Loucy (cell line): Measurements from ENCODE around the gene COLEC11.
"Not testable (repeated sequence)": the region's sequence is repeated elsewhere in the genome, so short reads cannot be mapped to it uniquely, and the experiment has no call there.

Experiments used
- H2AFZ ChIP-seq: fragments of 200-600 bp; sonication (generic); 2 replicates; pipeline ENCODE4 v1.6.0; 2016; ENCODE audit warnings: antibody characterized with exemption, mild to moderate bottlenecking, low read length, moderate library complexity
- H3F3A ChIP-seq: fragments of 200-600 bp; 2 replicates; pipeline ENCODE4 v1.6.0; 2016; ENCODE audit warnings: antibody characterized with exemption, low read depth, mild to moderate bottlenecking
- H3K27me3 ChIP-seq: fragments of 200-600 bp; sonication (generic); 2 replicates; pipeline ENCODE4 v1.6.1; 2014; ENCODE audit warnings: low read length, mild to moderate bottlenecking; ENCODE audit not compliant: insufficient read depth, poor library complexity, severe bottlenecking
- H3K36me3 ChIP-seq: fragments of 200-600 bp; sonication (generic); 2 replicates; pipeline ENCODE4 v1.6.1; 2016; ENCODE audit warnings: low read length; ENCODE audit not compliant: insufficient read depth
- H3K4me1 ChIP-seq: fragments of 200-600 bp; sonication (generic); 2 replicates; pipeline ENCODE4 v1.5.1; 2014; ENCODE audit warnings: low read length, mild to moderate bottlenecking; ENCODE audit not compliant: insufficient read depth, poor library complexity, severe bottlenecking
- H3K4me2 ChIP-seq: fragments of 200-600 bp; sonication (generic); 2 replicates; pipeline ENCODE4 v1.6.0; 2014; ENCODE audit warnings: antibody characterized with exemption, low read length, low read depth, mild to moderate bottlenecking; ENCODE audit not compliant: poor library complexity, severe bottlenecking
- H3K4me3 ChIP-seq: fragments of 200-600 bp; sonication (generic); 2 replicates; pipeline ENCODE4 v1.5.1; 2014; ENCODE audit warnings: low read length, mild to moderate bottlenecking, mixed read lengths; ENCODE audit not compliant: poor library complexity, severe bottlenecking
- H3K79me2 ChIP-seq: fragments of 200-600 bp; sonication (generic); 2 replicates; pipeline ENCODE4 v1.6.1; 2014; ENCODE audit warnings: low read length; ENCODE audit not compliant: insufficient read depth
- H3K9ac ChIP-seq: fragments of 200-600 bp; sonication (generic); 2 replicates; pipeline ENCODE4 v1.6.0; 2014; ENCODE audit warnings: mild to moderate bottlenecking, low read depth, low read length, moderate library complexity; ENCODE audit not compliant: poor library complexity, severe bottlenecking
- H3K9me2 ChIP-seq: fragments of 200-600 bp; sonication (generic); replicated peaks from 2 replicates; pipeline ENCODE4 v1.6.1; 2016; ENCODE audit warnings: low read depth, low read length, mixed read lengths
- H3K9me3 ChIP-seq: fragments of 200-600 bp; sonication (generic); 2 replicates; pipeline ENCODE4 v1.6.1; 2014; ENCODE audit warnings: mild to moderate bottlenecking, antibody characterized with exemption, low read length, low read depth; ENCODE audit not compliant: insufficient read depth
- H4K20me1 ChIP-seq: fragments of 200-600 bp; sonication (generic); 2 replicates; pipeline ENCODE4 v1.6.0; 2014; ENCODE audit warnings: antibody characterized with exemption, low read length, mild to moderate bottlenecking; ENCODE audit not compliant: insufficient read depth, poor library complexity, severe bottlenecking
- CTCF ChIP-seq: fragments of 200-600 bp; sonication (generic); conservative IDR thresholded peaks from 2 replicates; pipeline ENCODE4 v1.5.1; 2014; ENCODE audit warnings: mild to moderate bottlenecking, antibody characterized with exemption, low read length
- EZH2phosphoT487 ChIP-seq: fragments of 200-600 bp; IDR thresholded peaks from 2 replicates; pipeline ENCODE4 v1.6.1; 2018; ENCODE audit warnings: antibody characterized with exemption, mild to moderate bottlenecking, moderate library complexity, borderline replicate concordance

COLEC11 gene

GRCh38 chr2:3617198-3617890 lies 22.4 kb downstream of the COLEC11 start:
- Histone ChIP-seq H3K9me3 (no peaks in the 10 kb centered on the region), H3K27me3 (no peaks in the 10 kb centered on the region), H3K9ac (no peak overlapping the region), H3K4me2 (no peak overlapping the region), H3K4me3 (no peak overlapping the region), H3K79me2 (no peaks in the 10 kb centered on the region), H3K4me1 (no peaks in the 10 kb centered on the region), H3K36me3 (no peaks in the 10 kb centered on the region), H3K9me2 (no peaks in the 10 kb centered on the region), H3F3A (no peaks in the 10 kb centered on the region), H2AFZ (no peak overlapping the region), H4K20me1 (no peaks in the 10 kb centered on the region)
- no peak for TF ChIP-seq CTCF
- TF ChIP-seq EZH2phosphoT487, result no peak

GRCh38 chr2:3618367-3618766 lies 23.5 kb downstream of the COLEC11 start:
- H4K20me1 ChIP-seq, result no peaks in the 10 kb centered on the region
- no peak overlapping the region for H3K4me2 ChIP-seq
- H3K27me3 ChIP-seq, result no peaks in the 10 kb centered on the region
- H3K36me3 ChIP-seq, result no peaks in the 10 kb centered on the region
- H3K4me3 ChIP-seq, result no peak overlapping the region
- no peaks in the 10 kb centered on the region for H3K9me2 ChIP-seq
- H3K79me2 ChIP-seq, result no peaks in the 10 kb centered on the region
- no peak overlapping the region for H2AFZ ChIP-seq
- H3F3A ChIP-seq, result no peaks in the 10 kb centered on the region
- H3K9ac ChIP-seq, result no peak overlapping the region
- H3K4me1 ChIP-seq, result no peaks in the 10 kb centered on the region
- TF ChIP-seq EZH2phosphoT487, result no peak
- no peak for TF ChIP-seq CTCF
- H3K9me3 ChIP-seq, result no peaks in the 10 kb centered on the region

- Histone ChIP-seq H3K9ac (no peak overlapping the region), H3K4me2 (no peak overlapping the region), H3K9me3 (no peaks in the 10 kb centered on the region), H3K4me3 (no peak overlapping the region), H4K20me1 (no peaks in the 10 kb centered on the region), H3K9me2 (no peaks in the 10 kb centered on the region), H3K79me2 (no peaks in the 10 kb centered on the region), H3K36me3 (no peaks in the 10 kb centered on the region), H2AFZ (no peak overlapping the region), H3K27me3 (no peaks in the 10 kb centered on the region), H3F3A (no peaks in the 10 kb centered on the region), H3K4me1 (no peaks in the 10 kb centered on the region)
- TF ChIP-seq EZH2phosphoT487 (no peak), CTCF (no peak)
These were observed 24.1 kb downstream of the COLEC11 start for GRCh38 chr2:3619033-3619432.

- not testable (repeated sequence) for H3K9me3 ChIP-seq, H3K36me3 ChIP-seq, H3K9me2 ChIP-seq, H3F3A ChIP-seq, H3K79me2 ChIP-seq, H3K4me3 ChIP-seq, H2AFZ ChIP-seq, H3K4me1 ChIP-seq, H3K4me2 ChIP-seq, H3K27me3 ChIP-seq, H4K20me1 ChIP-seq, H3K9ac ChIP-seq
These were observed 24.7 kb downstream of the COLEC11 start for GRCh38 chr2:3619661-3620060.
